ENCODE measurements around the gene VAX1. TPM values are rescaled to one million over a fixed set of nuclear protein-coding genes. Genes with fewer than 3 reads are reported as not detected.

VAX1 gene
- total RNA-seq, 1 donor from 2014 or later: 0.58 TPM

Small RNA genes lying within 50 kb of the gene (microRNA-seq; reads per million reads assigned to microRNA genes)
- not detected for gene MIR3663

Other genes with a start within 250 kb of the VAX1 start
- gene SHTN1, start 133.1 kb downstream of the VAX1 start, total RNA-seq (ENCODE audit: low replicate concordance): 18.2 and 35.6 TPM in 2 replicates
- not detected in 2 replicates for gene KCNK18, start 59.2 kb upstream of the VAX1 start, total RNA-seq (ENCODE audit: low replicate concordance)
- gene SLC18A2, start 102.8 kb upstream of the VAX1 start, total RNA-seq (ENCODE audit: low replicate concordance): 1.8 and 2.7 TPM in 2 replicates
- 31.7 and 32.1 TPM in 2 replicates for gene PDZD8, start 237.2 kb upstream of the VAX1 start, total RNA-seq (ENCODE audit: low replicate concordance)